HEK293T (cell line): ENCODE data around the gene LYZL4.

Source experiments
- ARNT ChIP-seq: fragments of 450-650 bp; IDR thresholded peaks from 2 replicates; pipeline ENCODE4 v1.6.1; 2017; ENCODE audit warnings: mild to moderate bottlenecking
- BHLHE40 ChIP-seq: fragments of 450-650 bp; IDR thresholded peaks from 2 replicates; pipeline ENCODE4 v1.6.1; 2016; ENCODE audit warnings: mild to moderate bottlenecking, moderate library complexity, borderline replicate concordance
- ELF4 ChIP-seq: fragments of 450-650 bp; IDR thresholded peaks from 2 replicates; pipeline ENCODE4 v1.6.1; 2017; ENCODE audit warnings: antibody characterized with exemption
- FOXA1 ChIP-seq: fragments of 450-650 bp; IDR thresholded peaks from 2 replicates; pipeline ENCODE4 v1.6.1; 2016; ENCODE audit warnings: mild to moderate bottlenecking
- FOXM1 ChIP-seq: fragments of 450-650 bp; IDR thresholded peaks from 2 replicates; pipeline ENCODE4 v1.6.1; 2017; ENCODE audit warnings: mild to moderate bottlenecking, borderline replicate concordance
- HDGF ChIP-seq: fragments of 450-650 bp; IDR thresholded peaks from 2 replicates; pipeline ENCODE4 v1.6.1; 2017; ENCODE audit warnings: antibody characterized with exemption, borderline replicate concordance
- NFRKB ChIP-seq: fragments of 450-650 bp; IDR thresholded peaks from 2 replicates; pipeline ENCODE4 v1.6.1; 2016; ENCODE audit warnings: mild to moderate bottlenecking, moderate library complexity
- SP1 ChIP-seq: fragments of 450-650 bp; IDR thresholded peaks from 2 replicates; pipeline ENCODE4 v1.6.1; 2017
- SUZ12 ChIP-seq: fragments of 450-650 bp; IDR thresholded peaks from 2 replicates; pipeline ENCODE4 v1.6.1; 2016; ENCODE audit warnings: mild to moderate bottlenecking
- ZNF384 ChIP-seq: fragments of 450-650 bp; IDR thresholded peaks from 2 replicates; pipeline ENCODE4 v1.6.1; 2016

DNA sequence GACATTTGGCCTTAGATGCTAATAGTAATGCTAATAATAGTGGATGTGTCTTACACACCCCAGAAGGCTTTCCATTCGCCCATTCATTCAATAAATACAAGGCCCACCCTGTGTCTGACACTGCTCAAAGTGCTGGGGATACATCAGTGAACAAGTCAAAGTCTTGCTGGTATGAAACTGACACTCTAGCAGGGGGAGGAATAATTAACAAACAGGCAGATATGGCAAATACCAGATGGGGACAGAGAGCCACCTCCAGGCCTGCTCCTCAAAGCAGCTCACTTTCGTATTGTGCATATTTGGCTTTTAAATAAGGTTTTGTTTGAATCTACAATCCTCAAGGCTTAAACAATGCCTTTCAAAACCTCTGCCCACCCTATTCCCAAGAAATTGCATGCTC lies 28.3 kb upstream of the LYZL4 start:
- TF ChIP-seq SUZ12, result no peak
- TF ChIP-seq BHLHE40, result no peak
- no peak for TF ChIP-seq SP1
- TF ChIP-seq ZNF384, result no peak
- no peak for TF ChIP-seq FOXA1
- no peak for TF ChIP-seq ARNT
- TF ChIP-seq ELF4, result no peak
- no peak for TF ChIP-seq HDGF
- TF ChIP-seq FOXM1, result no peak
- no peak for TF ChIP-seq NFRKB
